Measurements from ENCODE around the gene ZDHHC14.

DNA sequence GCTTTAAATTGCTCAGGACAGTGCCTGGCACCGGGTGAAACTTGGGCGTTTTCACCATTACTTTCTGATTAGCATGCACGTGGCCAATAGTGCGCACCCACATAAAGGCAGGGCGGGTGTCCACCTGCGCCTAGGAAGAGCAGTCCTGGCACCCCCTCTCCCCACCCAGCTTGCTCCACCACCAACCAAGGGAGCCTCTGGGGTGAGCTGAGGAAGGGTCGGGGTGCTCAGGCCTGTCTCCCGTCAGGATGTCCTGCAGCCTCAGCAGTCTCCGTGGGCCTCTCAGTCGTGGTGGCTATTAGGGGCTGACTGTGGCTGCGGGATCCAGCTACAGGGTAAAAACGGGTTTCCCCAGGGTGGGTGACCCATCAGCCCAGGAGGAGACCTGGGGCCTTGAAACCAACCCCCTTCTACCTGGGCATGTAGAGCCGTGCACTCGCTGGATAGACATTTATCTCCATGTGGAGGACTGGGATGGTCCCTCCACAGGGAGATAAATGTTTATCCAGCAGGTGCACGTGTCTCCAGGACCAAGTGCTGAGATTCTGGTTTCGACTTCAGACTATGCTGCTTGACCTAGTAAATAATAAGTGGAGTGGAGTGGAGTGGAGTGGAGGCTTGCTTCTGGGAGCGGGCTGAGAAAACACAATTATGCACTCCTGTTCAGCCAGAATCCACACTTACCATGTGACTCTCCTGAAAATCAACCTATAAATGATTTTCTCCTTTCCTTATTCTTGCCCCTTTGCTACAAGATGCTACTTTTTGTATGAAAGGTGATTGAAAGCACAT lies 91.1 kb downstream of the ZDHHC14 start:
- TF ChIP-seq POLR2A (IDR thresholded peaks at IDR 0.05) (no peak), CTCF (IDR thresholded peaks at IDR 0.05) (no peak)
